ENCODE measurements around the gene TMEM47.

The TMEM47 gene

DNA sequence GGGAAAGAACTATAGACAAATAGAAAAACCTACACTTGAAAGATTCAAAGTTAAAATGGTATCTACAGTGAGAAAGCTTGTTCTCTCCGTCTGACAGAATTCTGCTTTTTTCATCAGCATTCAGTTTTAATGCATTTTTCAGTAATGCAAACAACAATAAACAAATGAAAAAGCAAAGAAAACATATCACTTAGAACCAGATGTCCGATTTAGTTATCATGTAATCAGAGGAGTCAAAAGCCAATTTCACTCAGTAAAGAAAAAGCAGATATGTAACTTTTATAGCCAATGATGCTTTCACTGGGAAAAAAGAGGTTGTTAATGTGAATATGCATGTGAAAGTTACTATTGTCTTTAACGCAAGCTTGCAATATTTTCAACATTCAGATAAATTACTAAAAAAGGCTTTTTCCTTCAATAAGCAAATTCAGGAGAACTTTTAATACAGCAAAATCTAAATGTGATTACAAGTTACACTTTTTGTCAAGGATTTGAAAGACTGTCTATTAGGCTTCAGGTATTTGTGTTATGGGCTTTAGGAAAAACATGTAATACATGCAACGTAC is 70.7 kb downstream of the TMEM47 start:
- DNase-seq (ENCODE audit: low read depth in 1 of 2, low spot score in 1 of 2), result no peak

DNA sequence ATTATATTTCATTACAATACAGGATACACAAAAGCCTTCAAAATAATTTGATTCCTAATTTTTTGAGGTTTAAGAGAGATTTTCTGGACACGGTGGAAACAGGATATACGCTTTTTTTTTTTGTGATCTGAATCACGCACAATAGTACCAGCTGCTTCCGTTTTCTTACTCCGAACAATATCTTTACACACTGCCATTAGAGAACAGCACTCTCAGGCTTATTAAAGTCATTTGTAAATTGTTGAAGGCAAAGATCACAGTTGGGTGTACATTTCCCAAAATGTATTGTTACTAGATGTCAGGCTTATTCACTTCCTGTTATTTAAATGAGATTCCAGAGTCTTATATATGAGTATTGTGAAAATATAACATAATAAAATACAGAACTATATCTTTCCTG is 71.5 kb downstream of the TMEM47 start:
- DNase-seq (ENCODE audit: low read depth in 1 of 2, low spot score in 1 of 2), result no peak

DNA sequence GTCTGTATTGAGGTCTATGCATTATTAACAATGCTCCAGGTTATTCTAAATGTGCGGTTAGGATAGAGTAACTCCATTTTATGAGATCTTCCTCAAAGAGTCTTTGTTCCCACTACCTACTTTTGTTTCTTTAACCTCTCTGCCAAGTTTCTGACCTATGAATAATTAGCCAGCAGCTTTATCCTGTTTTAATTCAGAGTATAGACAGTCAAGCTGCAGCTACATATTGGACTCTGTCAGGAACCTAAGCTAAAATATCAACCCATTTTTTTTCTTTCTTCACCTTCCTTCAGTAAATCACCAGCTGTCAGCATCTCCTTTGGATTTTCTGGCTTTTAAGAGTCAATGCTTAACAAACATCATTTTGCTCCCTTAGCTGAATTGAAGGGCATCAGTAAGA is 72.3 kb downstream of the TMEM47 start:
- DNase-seq (ENCODE audit: low read depth in 1 of 2, low spot score in 1 of 2), result no peak

DNA sequence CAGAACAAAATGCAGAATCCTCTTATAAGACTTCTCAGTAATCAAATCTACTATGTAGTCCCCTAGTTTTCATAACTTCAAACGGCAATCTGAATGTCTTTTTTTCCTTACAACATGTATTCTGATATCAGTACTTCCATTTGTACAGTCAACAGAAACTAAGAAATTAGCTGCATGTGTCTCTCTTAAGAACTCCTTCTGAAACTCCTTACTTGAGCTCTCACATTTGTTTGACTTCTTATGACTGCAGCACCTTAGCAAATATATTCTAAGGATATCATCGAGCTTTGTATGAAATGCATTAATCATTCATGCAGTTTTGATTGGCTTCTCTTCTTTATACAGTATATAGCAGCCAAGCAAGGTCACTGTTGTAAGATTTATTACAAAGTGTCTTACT is 77.0 kb downstream of the TMEM47 start:
- no peak for DNase-seq (ENCODE audit: low read depth in 1 of 2, low spot score in 1 of 2)

DNA sequence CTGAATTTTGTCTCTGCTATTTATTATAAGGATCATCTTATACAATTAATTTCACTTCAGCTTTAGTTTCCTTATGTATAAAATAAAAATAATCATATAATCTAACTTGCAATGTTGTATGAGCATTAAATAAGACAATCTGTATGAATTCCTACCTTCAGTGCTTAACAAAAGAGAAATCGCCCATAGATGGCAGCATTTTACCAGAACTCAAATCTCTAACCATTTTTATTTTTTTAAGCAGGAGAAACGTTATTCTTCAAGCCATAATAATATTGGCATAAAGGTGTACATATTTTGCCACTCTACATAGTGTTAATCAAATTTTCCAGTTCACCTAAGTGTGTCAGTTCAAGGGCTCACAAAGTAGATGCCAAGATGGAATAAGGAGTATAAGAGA is 78.8 kb downstream of the TMEM47 start:
- no peak for DNase-seq (ENCODE audit: low read depth in 1 of 2, low spot score in 1 of 2)
